ENCODE results near the gene TTLL11. TPM values are rescaled to one million over a fixed set of nuclear protein-coding genes. Genes with fewer than 3 reads are reported as not detected.

TTLL11 gene
- total RNA-seq, 1 experiment from 2014 or later, result 13.6 TPM

DNA sequence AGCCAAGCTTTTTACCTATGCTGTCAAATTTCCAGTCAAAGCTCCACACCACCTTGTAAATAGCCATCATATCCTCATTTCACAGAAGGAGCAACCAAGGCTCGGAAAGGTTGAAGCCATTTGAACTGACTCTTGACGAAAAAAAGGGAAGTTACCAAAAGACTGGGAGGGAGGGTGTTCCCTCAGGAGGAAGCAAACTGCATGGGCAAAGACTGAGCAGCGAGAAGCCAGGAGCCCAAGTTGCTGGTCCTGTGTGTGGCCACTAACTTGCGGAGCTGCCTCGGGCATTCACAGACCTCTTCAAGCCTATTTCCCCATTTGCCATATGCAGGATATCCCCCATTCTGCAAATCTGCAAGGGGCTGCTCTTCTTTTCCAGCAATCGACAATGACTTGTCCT, 37.4 kb downstream of the TTLL11 start:
- no TSS peak for BruUV-seq (replicated peaks)
- TF ChIP-seq, protein P1, sequence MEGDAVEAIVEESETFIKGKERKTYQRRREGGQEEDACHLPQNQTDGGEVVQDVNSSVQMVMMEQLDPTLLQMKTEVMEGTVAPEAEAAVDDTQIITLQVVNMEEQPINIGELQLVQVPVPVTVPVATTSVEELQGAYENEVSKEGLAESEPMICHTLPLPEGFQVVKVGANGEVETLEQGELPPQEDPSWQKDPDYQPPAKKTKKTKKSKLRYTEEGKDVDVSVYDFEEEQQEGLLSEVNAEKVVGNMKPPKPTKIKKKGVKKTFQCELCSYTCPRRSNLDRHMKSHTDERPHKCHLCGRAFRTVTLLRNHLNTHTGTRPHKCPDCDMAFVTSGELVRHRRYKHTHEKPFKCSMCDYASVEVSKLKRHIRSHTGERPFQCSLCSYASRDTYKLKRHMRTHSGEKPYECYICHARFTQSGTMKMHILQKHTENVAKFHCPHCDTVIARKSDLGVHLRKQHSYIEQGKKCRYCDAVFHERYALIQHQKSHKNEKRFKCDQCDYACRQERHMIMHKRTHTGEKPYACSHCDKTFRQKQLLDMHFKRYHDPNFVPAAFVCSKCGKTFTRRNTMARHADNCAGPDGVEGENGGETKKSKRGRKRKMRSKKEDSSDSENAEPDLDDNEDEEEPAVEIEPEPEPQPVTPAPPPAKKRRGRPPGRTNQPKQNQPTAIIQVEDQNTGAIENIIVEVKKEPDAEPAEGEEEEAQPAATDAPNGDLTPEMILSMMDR (IDR thresholded peaks at IDR 0.05; ENCODE audit: unreplicated experiment), result no peak
- Mint-ChIP-seq H3K36me3 (ENCODE audit: insufficient read depth, unreplicated experiment) (no peaks in the 10 kb centered on the region), H3K27ac (ENCODE audit: low read depth, unreplicated experiment) (no peak overlapping the region), H3K27me3 (ENCODE audit: insufficient read depth, unreplicated experiment) (no peaks in the 10 kb centered on the region), H3K4me1 (ENCODE audit: insufficient read depth, unreplicated experiment) (no peaks in the 10 kb centered on the region), H3K9me3 (ENCODE audit: unreplicated experiment) (no peaks in the 10 kb centered on the region), H3K4me3 (ENCODE audit: unreplicated experiment) (no peak overlapping the region)
- ChIA-PET CTCF (no interaction called here), POLR2A (no interaction called here)
- intact Hi-C loops (cut with micrococcal nuclease), result no loop called here
- DNase-seq (ENCODE audit: unreplicated experiment), result no peak

DNA sequence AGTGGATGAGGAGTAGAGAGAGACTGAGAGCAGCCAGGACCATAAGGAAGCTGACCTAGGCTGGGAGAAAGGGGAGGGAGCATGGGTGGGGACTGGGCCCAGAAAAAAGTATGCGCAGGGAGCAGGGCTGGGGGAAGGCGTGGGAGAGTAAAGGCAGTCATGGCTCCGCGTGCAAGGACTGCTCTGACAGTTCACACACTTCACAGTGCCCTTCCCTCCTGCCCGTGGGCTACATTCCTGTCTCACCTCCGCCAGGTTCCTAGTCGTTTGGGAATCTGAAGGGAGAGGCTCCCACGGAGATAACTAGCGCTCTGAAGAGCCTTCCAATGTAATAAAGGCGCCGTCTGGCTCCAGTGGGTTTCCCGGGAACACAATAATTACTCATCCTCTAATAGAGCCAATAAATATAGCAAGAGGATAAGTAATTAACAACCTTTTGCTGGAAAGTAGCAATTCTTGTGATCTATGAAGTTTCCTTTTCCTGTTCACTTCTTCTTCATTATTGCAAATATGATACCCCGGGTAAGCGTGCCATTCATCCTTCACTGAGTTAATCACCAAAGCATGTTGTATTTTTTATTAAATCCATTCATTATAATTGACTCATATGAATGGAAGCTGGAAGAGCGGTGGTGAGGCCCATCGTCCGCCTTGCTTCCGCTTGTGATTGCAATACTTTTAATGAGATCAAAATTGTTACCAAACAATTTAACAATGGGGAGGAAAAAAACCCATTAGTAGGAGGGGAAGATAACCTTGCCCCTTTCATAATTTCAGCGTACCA, 39.3 kb downstream of the TTLL11 start:
- CTCF ChIA-PET, result interaction anchor here (0.6 kb wide), 1 partner anchor 13 kb away, joined by 3 read pairs; no protein-coding TSS in a partner anchor

DNA sequence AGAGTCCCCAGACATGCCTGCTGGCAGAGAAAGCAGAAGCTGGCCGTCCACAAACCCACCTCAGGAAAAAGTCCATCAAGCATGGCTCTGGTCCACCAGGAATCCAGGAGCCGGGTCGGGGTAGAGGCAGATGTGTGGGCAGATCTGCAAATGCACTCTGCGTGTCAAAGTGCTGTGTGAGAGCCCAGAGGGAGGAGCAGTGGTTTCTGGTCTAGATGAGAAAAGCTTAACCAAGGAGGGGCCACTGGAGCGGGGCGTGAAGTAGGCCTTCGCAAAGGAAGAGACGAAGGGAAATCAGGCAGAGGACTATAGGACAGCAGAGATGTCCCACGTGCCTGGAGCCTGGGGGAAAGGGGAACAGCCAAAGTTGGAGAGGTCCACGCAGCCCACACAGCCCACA, 40.0 kb downstream of the TTLL11 start:
- Mint-ChIP-seq H3K9me3 (ENCODE audit: unreplicated experiment) (no peaks in the 10 kb centered on the region), H3K27ac (ENCODE audit: low read depth, unreplicated experiment) (no peak overlapping the region), H3K4me3 (ENCODE audit: unreplicated experiment) (no peak overlapping the region), H3K4me1 (ENCODE audit: insufficient read depth, unreplicated experiment) (no peaks in the 10 kb centered on the region), H3K27me3 (ENCODE audit: insufficient read depth, unreplicated experiment) (no peaks in the 10 kb centered on the region), H3K36me3 (ENCODE audit: insufficient read depth, unreplicated experiment) (no peaks in the 10 kb centered on the region)
- TF ChIP-seq, protein P1 (IDR thresholded peaks at IDR 0.05; ENCODE audit: unreplicated experiment), result no peak
- DNase-seq (ENCODE audit: unreplicated experiment), result no peak
- POLR2A ChIA-PET, result no interaction called here
- no TSS peak for BruUV-seq (replicated peaks)
- CTCF ChIA-PET, result interaction anchor here (0.6 to 0.7 kb wide), 3 partner anchors 12 to 399 kb away, joined by 3 to 4 read pairs (median 3); no protein-coding TSS in a partner anchor
- intact Hi-C loops (cut with micrococcal nuclease), result no loop called here

More for the DNA sequence above, 39.3 kb downstream of the TTLL11 start:
- no peaks in the 10 kb centered on the region for H3K27me3 Mint-ChIP-seq (ENCODE audit: insufficient read depth, unreplicated experiment)
- H3K36me3 Mint-ChIP-seq (ENCODE audit: insufficient read depth, unreplicated experiment), result no peaks in the 10 kb centered on the region
- POLR2A ChIA-PET, result no interaction called here
- H3K4me3 Mint-ChIP-seq (ENCODE audit: unreplicated experiment), result no peak overlapping the region
- intact Hi-C loops (cut with micrococcal nuclease), result no loop called here
- no peaks in the 10 kb centered on the region for H3K4me1 Mint-ChIP-seq (ENCODE audit: insufficient read depth, unreplicated experiment)
- H3K9me3 Mint-ChIP-seq (ENCODE audit: unreplicated experiment), result no peaks in the 10 kb centered on the region
- TF ChIP-seq, protein P1 (IDR thresholded peaks at IDR 0.05; ENCODE audit: unreplicated experiment), result no peak
- no TSS peak for BruUV-seq (replicated peaks)
- H3K27ac Mint-ChIP-seq (ENCODE audit: low read depth, unreplicated experiment), result no peak overlapping the region
- DNase-seq (ENCODE audit: unreplicated experiment), result no peak

DNA sequence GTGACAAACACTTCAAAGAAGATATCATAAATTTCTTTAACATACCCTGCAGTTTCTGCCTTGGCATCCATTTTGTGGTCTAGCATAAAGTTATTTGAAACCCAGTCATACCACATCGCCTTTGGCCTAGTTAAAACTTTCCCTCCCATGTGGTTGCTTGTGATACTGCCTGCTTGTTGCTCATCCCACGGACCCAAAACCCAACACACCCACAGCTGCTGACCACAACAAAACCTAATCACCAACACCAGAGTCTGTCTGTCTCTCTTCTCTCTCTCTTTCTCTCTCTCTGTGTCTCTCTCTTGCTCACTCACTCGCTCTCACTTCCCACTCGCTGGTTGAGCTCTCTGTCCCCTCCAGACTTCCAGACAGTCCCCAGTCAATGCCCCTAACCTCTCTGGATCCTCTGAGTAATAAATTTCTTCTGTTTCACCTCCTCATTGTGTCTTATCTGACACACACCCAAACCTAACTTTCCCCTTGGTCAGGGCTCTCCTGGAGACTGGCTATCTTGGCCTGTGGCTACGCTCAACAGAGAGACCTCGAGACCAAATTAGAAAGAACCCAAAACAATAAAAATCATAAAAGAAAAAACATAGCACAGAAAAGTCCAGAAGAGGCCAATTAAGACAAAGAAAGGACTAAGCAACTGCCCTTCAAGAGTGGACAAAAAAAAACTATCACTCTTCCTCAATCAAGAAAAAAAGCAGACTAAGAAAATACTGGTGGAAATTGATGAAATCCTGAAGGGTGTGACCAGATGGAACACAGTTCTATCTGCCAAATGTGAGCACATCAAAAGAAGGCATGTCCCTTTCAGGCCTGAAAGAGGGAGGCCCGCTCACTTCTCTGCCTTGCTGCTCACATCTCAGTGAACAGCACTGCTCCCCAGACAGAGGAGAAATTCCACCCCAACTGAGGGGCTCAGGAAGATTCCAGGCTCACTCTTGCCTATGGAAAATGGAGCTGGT, 41.5 kb downstream of the TTLL11 start:
- no peaks in the 10 kb centered on the region for H3K27me3 Mint-ChIP-seq (ENCODE audit: insufficient read depth, unreplicated experiment)
- DNase-seq (ENCODE audit: unreplicated experiment), result no peak
- ChIA-PET POLR2A (no interaction called here), CTCF (interaction anchor here (0.6 kb wide), 1 partner anchor 365 kb away, joined by 4 read pairs; no protein-coding TSS in a partner anchor)
- no peaks in the 10 kb centered on the region for H3K9me3 Mint-ChIP-seq (ENCODE audit: unreplicated experiment)
- no peak overlapping the region for H3K4me3 Mint-ChIP-seq (ENCODE audit: unreplicated experiment)
- H3K27ac Mint-ChIP-seq (ENCODE audit: low read depth, unreplicated experiment), result no peak overlapping the region
- no peaks in the 10 kb centered on the region for H3K36me3 Mint-ChIP-seq (ENCODE audit: insufficient read depth, unreplicated experiment)
- no peaks in the 10 kb centered on the region for H3K4me1 Mint-ChIP-seq (ENCODE audit: insufficient read depth, unreplicated experiment)
- TF ChIP-seq, protein P1 (IDR thresholded peaks at IDR 0.05; ENCODE audit: unreplicated experiment), result no peak
- no TSS peak for BruUV-seq (replicated peaks)
- intact Hi-C loops (cut with micrococcal nuclease), result no loop called here
